D721Med (cell line): ENCODE results near the gene ADCY6.

Experiments used
- DNase-seq: peaks from one replicate; pipeline ENCODE4 v3.0.0; 2011; ENCODE audit warnings: low spot score; ENCODE audit not compliant: insufficient read length
- FAIRE-seq: peaks from 2 replicates; lab custom pipeline; 2011; peaks lifted over from hg19 to GRCh38; lab: Jason Lieb, UNC
- TF ChIP-seq, protein P1 (sequence below): IDR thresholded peaks from 2 replicates; pipeline ENCODE4 v1.5.1; 2012; ENCODE audit warnings: mild to moderate bottlenecking, control low read depth; ENCODE audit not compliant: insufficient read depth; ENCODE audit errors: missing control alignments

Gene ADCY6

GRCh38 chr12:48807981-48808380 lies 19.1 kb upstream of the ADCY6 start:
- TF ChIP-seq, protein P1, sequence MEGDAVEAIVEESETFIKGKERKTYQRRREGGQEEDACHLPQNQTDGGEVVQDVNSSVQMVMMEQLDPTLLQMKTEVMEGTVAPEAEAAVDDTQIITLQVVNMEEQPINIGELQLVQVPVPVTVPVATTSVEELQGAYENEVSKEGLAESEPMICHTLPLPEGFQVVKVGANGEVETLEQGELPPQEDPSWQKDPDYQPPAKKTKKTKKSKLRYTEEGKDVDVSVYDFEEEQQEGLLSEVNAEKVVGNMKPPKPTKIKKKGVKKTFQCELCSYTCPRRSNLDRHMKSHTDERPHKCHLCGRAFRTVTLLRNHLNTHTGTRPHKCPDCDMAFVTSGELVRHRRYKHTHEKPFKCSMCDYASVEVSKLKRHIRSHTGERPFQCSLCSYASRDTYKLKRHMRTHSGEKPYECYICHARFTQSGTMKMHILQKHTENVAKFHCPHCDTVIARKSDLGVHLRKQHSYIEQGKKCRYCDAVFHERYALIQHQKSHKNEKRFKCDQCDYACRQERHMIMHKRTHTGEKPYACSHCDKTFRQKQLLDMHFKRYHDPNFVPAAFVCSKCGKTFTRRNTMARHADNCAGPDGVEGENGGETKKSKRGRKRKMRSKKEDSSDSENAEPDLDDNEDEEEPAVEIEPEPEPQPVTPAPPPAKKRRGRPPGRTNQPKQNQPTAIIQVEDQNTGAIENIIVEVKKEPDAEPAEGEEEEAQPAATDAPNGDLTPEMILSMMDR: no peak
- DNase-seq (no peak), FAIRE-seq (no peak)

GRCh38 chr12:48803675-48804074 lies 14.8 kb upstream of the ADCY6 start:
- TF ChIP-seq, protein P1: no peak
- DNase-seq (no peak), FAIRE-seq (no peak)

GRCh38 chr12:48800971-48801370 lies 12.1 kb upstream of the ADCY6 start:
- FAIRE-seq: no peak
- TF ChIP-seq, protein P1: no peak
- no peak for DNase-seq

DNA sequence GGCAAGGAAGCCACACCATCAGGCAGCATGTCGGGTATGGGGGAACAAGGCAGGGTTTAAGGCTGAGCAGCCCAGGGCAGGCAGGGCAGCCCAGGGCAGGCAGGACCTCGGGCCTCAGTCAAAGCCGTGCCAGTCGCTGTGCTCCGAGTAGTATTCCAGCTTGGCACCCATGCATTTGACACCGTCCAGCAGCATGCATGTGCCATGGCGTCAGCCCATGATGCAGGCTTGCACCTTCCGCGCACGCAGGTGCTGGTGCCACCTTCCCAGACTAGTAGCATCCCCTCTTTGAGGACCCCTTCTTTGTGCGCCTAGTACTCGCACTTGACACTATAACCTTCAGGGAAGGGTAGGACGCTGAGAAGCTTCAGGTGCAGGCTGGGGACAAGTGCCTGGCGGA lies 11.6 kb upstream of the ADCY6 start:
- TF ChIP-seq, protein P1: no peak
- FAIRE-seq (no peak), DNase-seq (no peak)

- no peak for FAIRE-seq
- no peak for DNase-seq
- TF ChIP-seq, protein P1: no peak
Measured at GRCh38 chr12:48796976-48797375, 8.1 kb upstream of the ADCY6 start.

DNA sequence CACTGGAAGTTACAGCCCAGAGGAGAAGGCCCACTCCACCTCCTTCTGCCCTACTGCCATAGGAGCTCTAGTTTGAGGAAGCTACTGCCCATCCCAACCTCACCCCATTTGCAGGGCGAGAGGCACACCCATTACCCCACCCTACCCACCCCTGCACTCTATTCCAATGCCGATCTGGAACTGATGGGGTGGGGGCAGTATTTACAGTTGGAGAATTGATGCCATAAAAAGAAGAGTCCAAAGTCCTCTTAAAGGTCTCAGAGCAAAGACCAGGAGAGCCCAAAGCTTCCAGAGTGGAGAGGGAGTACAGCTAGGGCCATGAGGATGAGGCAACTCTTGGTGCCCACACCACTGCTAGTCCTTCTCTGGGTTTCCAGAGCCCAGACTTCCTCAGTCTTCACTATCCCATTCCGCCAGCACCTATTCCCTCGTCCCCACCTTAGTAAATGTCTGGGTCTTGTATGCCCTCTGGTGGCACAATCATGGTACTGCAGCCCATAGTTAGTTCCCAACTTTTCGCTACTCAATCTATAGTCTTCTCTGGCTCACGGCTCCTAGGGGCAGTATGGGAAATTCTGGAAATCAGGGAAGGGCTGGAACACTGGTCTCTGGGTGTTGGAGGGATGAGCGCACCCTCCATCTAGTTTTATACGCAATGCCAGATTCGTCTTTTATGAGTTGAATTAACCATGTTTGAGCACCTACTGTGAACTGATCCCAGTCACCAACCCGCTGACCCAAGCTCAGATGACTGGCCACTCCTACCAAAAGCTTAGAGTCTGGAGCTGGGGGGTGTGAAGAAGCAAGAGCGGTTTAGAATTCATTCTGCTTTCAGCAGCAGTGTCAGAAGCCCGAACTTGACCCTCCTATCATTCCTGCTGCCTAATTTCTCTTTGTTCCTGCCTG lies 6.9 kb upstream of the ADCY6 start:
- DNase-seq (peak; percentile 91), FAIRE-seq (peak; percentile 41)
- TF ChIP-seq, protein P1: peak; percentile 98

- DNase-seq (no peak), FAIRE-seq (no peak)
- TF ChIP-seq, protein P1: no peak
Measured at GRCh38 chr12:48794870-48795269, 6.0 kb upstream of the ADCY6 start.
